Stomach (tissue), 9 donors: Measurements from ENCODE around the gene LARGE1. TPM values are rescaled to one million over a fixed set of nuclear protein-coding genes. Genes with fewer than 3 reads are reported as not detected.

Source experiments
- DNase-seq, 2 donors: peaks; one replicate each; pipeline versions ENCODE4 v3.0.0 to v3.0.0-alpha.2; 2013 to 2019
- H3K27ac ChIP-seq, 5 donors: fragments of 200-600 bp in 4 of 5; sonication (generic) in 4 of 5; one replicate each; pipeline ENCODE4 v1.5.1; 2013 to 2019; ENCODE audit warnings: mild to moderate bottlenecking in 1 of 5, moderate library complexity in 1 of 5
- H3K27me3 ChIP-seq, 3 donors: fragments of 200-600 bp; sonication (generic); one replicate each; pipeline ENCODE4 v1.5.1; 2017 to 2019; ENCODE audit warnings: mixed run types in 1 of 3
- H3K36me3 ChIP-seq, 4 donors: fragments of 200-600 bp; sonication (generic); 1 replicate in 3 of 4; 2 replicates in 1 of 4; pipeline ENCODE4 v1.5.1; 2016 to 2019
- H3K4me1 ChIP-seq, 4 donors: fragments of 200-600 bp; sonication (generic); one replicate each; pipeline ENCODE4 v1.5.1; 2016 to 2019
- H3K4me3 ChIP-seq, 4 donors: fragments of 200-600 bp; sonication (generic) in 3 of 4; one replicate each; pipeline ENCODE4 v1.5.1; 2016 to 2019; ENCODE audit warnings: mild to moderate bottlenecking in 1 of 4
- H3K9me3 ChIP-seq, 4 donors: fragments of 200-600 bp; sonication (generic); one replicate each; pipeline ENCODE4 v1.5.1; 2016 to 2019
- CTCF ChIP-seq, 7 experiments: fragments of 450-650 bp in 4 of 7; fragments of 200-600 bp in 3 of 7; sonication (generic) in 3 of 7; IDR thresholded peaks; one replicate each; pipeline ENCODE4 v1.5.1; 2016 to 2019; ENCODE audit warnings: antibody characterized with exemption in 7 of 7, control low read depth in 2 of 7, mild to moderate bottlenecking in 1 of 7
- EP300 ChIP-seq: sonication (generic); formaldehyde crosslinking; IDR thresholded peaks from one replicate; pipeline ENCODE4 v1.6.1; 2017; ENCODE audit warnings: antibody characterized with exemption
- POLR2A ChIP-seq, 4 donors: fragments of 450-650 bp; IDR thresholded peaks; one replicate each; pipeline ENCODE4 v1.6.1; 2016; ENCODE audit warnings: antibody characterized with exemption in 4 of 4, control low read depth in 2 of 4, mild to moderate bottlenecking in 1 of 4, moderate library complexity in 1 of 4
- POLR2AphosphoS5 ChIP-seq, 3 donors: sonication (generic); formaldehyde crosslinking; IDR thresholded peaks; one replicate each; pipeline ENCODE4 v1.6.1; 2016; ENCODE audit warnings: antibody characterized with exemption in 3 of 3
- WGBS, 5 donors: extraction: QIAGEN DNeasy Blood & Tissue Kit in 3 of 5; methylation state at CpG; one replicate each; pipeline versions ENCODE4 v1.1.5 to v1.1.7; 2013 to 2018; 5-methylcytosine and 5-hydroxymethylcytosine counted together
- intact Hi-C: fragments of 100-400 bp; cut with DNase I; formaldehyde crosslinking; loops from one replicate; pipeline ENCODE4 v1.15.1; 2023; ENCODE audit warnings: low total_unique reads
- polyA plus RNA-seq, 3 donors: library from polyadenylated mRNA; stranded (reverse); fragments of 200-250 nt; gene quantifications; one replicate each; pipeline ENCODE4 v1.2.3, GENCODE V29; 2013
- total RNA-seq, 5 donors: library from RNA; depleted of rRNA; stranded (reverse); fragments of >200 nt; gene quantifications; one replicate each; pipeline versions ENCODE4 v1.1.0 to v1.2.3, GENCODE V29; 2014 to 2016
- donor health status: healthy with polysubstance abuse.
- donor health status: Bipolar disorder and iron deficiency.
- donor health status: healthy.

Gene LARGE1
- total and polyA plus RNA-seq, 8 donors: 3.5 to 110 (median 51.6) TPM

- no peak overlapping the region for H3K27ac ChIP-seq
- WGBS, 5 donors: 81 to 92% (median 81%) methylated on average over 11 of the region's 11 CpGs
- peaks cover 0 to 65% (median 38%) of the 10 kb centered on the region in 4 donors for H3K4me1 ChIP-seq
- no peaks in the 10 kb centered on the region for H3K9me3 ChIP-seq
- intact Hi-C loops: no loop called here
- DNase-seq: no peak
- no peaks in the 10 kb centered on the region for H3K27me3 ChIP-seq
- H3K36me3 ChIP-seq: no peaks in the 10 kb centered on the region
- H3K4me3 ChIP-seq: no peak overlapping the region
- TF ChIP-seq EP300: no peak
- TF ChIP-seq CTCF (IDR thresholded peaks at IDR 0.05): no peak
- no peak for TF ChIP-seq POLR2A (IDR thresholded peaks at IDR 0.05)
- TF ChIP-seq POLR2AphosphoS5 (IDR thresholded peaks at IDR 0.05): no peak
These were observed 89.1 kb downstream of the LARGE1 start for GRCh38 chr22:33831207-33831606.

GRCh38 chr22:33829546-33830280, 90.6 kb downstream of the LARGE1 start:
- Histone ChIP-seq H3K27me3 (no peaks in the 10 kb centered on the region), H3K27ac (no peak overlapping the region), H3K4me3 (no peak overlapping the region), H3K9me3 (no peaks in the 10 kb centered on the region), H3K4me1 (peaks cover 0 to 63% (median 30%) of the 10 kb centered on the region in 4 donors), H3K36me3 (no peaks in the 10 kb centered on the region)
- TF ChIP-seq POLR2A (IDR thresholded peaks at IDR 0.05): no peak
- no peak for TF ChIP-seq EP300
- no peak for TF ChIP-seq CTCF (IDR thresholded peaks at IDR 0.05)
- TF ChIP-seq POLR2AphosphoS5 (IDR thresholded peaks at IDR 0.05): no peak
- WGBS, 5 donors: 49 to 76% (median 61%) methylated on average over 4 of the region's 4 CpGs
- no peak for DNase-seq
- intact Hi-C loops: no loop called here

GRCh38 chr22:33828302-33828701, 92.0 kb downstream of the LARGE1 start:
- DNase-seq: no peak
- H3K4me3 ChIP-seq: no peak overlapping the region
- peaks cover 0 to 58% (median 26%) of the 10 kb centered on the region in 4 donors for H3K4me1 ChIP-seq
- intact Hi-C loops: no loop called here
- TF ChIP-seq POLR2AphosphoS5 (IDR thresholded peaks at IDR 0.05) (no peak), POLR2A (IDR thresholded peaks at IDR 0.05) (no peak), CTCF (IDR thresholded peaks at IDR 0.05) (no peak), EP300 (no peak)
- no peaks in the 10 kb centered on the region for H3K9me3 ChIP-seq
- 81 to 91% (median 85%) methylated on average over 3 of the region's 3 CpGs for WGBS, 5 donors
- no peaks in the 10 kb centered on the region for H3K36me3 ChIP-seq
- H3K27me3 ChIP-seq: no peaks in the 10 kb centered on the region
- no peak overlapping the region for H3K27ac ChIP-seq

GRCh38 chr22:33825761-33826160, 94.5 kb downstream of the LARGE1 start:
- peak overlapping the region in 1 of 5 donors; percentile 37 for H3K27ac ChIP-seq
- intact Hi-C loops: no loop called here
- H3K9me3 ChIP-seq: no peaks in the 10 kb centered on the region
- peaks cover 0 to 45% (median 14%) of the 10 kb centered on the region in 4 donors for H3K4me1 ChIP-seq
- no peak overlapping the region for H3K4me3 ChIP-seq
- TF ChIP-seq CTCF (IDR thresholded peaks at IDR 0.05) (no peak), POLR2AphosphoS5 (IDR thresholded peaks at IDR 0.05) (no peak), POLR2A (IDR thresholded peaks at IDR 0.05) (no peak), EP300 (no peak)
- DNase-seq: no peak
- H3K27me3 ChIP-seq: no peaks in the 10 kb centered on the region
- WGBS, 5 donors: 74 to 92% (median 88%) methylated on average over 5 of the region's 5 CpGs
- no peaks in the 10 kb centered on the region for H3K36me3 ChIP-seq
